ENCODE data around the gene GIMAP4. TPM values are rescaled to one million over a fixed set of nuclear protein-coding genes. Genes with fewer than 3 reads are reported as not detected.

GIMAP4 gene
- total and polyA plus RNA-seq, 12 donors, result 19.6 to 52.7 (median 34.2) TPM

- no peaks in the 10 kb centered on the region for H3K36me3 ChIP-seq (replicated peaks in 1 of 2)
- no peak for TF ChIP-seq CTCF (IDR thresholded peaks at IDR 0.05)
- no peak for TF ChIP-seq POLR2A (IDR thresholded peaks at IDR 0.05)
- H3K27me3 ChIP-seq, result no peaks in the 10 kb centered on the region
- 24 to 53% (median 40%) methylated on average over 4 of the region's 4 CpGs for WGBS, 4 donors
- no peak overlapping the region for H3K27ac ChIP-seq
- no peaks in the 10 kb centered on the region for H3K9me3 ChIP-seq (replicated peaks in 1 of 3)
- DNase-seq, result no peak
- no peak overlapping the region for H3K4me3 ChIP-seq
- no peaks in the 10 kb centered on the region for H3K4me1 ChIP-seq (replicated peaks in 1 of 2)
- intact Hi-C loops (cut with DNase I), result no loop called here
Observed at GRCh38 chr7:150556521-150557138, 10.6 kb upstream of the GIMAP4 start.

- H3K27ac ChIP-seq, result no peak overlapping the region
- no peaks in the 10 kb centered on the region for H3K4me1 ChIP-seq (replicated peaks in 1 of 2)
- H3K4me3 ChIP-seq, result no peak overlapping the region
- H3K36me3 ChIP-seq (replicated peaks in 1 of 2), result no peaks in the 10 kb centered on the region
- H3K9me3 ChIP-seq (replicated peaks in 1 of 3), result no peaks in the 10 kb centered on the region
- DNase-seq, result no peak
- TF ChIP-seq POLR2A (IDR thresholded peaks at IDR 0.05) (no peak), CTCF (IDR thresholded peaks at IDR 0.05) (no peak)
- intact Hi-C loops (cut with DNase I), result no loop called here
- H3K27me3 ChIP-seq, result no peaks in the 10 kb centered on the region
- WGBS, 4 donors, result 0 to 67% (median 61%) methylated on average over 1 of the region's 1 CpG
Observed at GRCh38 chr7:150560486-150560885, 6.7 kb upstream of the GIMAP4 start.

DNA sequence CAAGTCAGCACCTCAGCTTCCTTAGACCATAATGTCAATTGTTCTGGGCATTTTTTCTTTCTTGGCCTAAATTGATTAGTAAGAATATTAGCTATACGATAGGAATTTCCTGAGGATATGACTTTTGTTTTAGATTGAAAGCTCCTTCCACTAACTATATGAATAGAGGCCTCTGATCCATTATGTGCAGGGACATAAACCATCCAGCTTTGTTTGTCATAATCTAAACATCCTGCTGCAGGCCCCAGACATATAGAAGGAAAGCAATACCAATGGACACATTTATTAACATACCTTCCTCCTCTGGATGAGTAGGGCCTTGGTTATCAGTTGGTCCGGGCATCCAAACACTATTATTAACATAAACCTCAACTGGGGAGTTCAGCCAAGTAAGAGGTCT is 4.3 kb upstream of the GIMAP4 start:
- Histone ChIP-seq H3K36me3 (replicated peaks in 1 of 2) (no peaks in the 10 kb centered on the region), H3K27me3 (no peaks in the 10 kb centered on the region), H3K4me1 (replicated peaks in 1 of 2) (no peaks in the 10 kb centered on the region), H3K9me3 (replicated peaks in 1 of 3) (no peaks in the 10 kb centered on the region), H3K27ac (no peak overlapping the region), H3K4me3 (no peak overlapping the region)
- intact Hi-C loops (cut with DNase I), result no loop called here
- DNase-seq, result no peak
- WGBS, 4 donors, result 36 to 66% (median 47%) methylated on average over 2 of the region's 2 CpGs
- no peak for TF ChIP-seq CTCF (IDR thresholded peaks at IDR 0.05)
- no peak for TF ChIP-seq POLR2A (IDR thresholded peaks at IDR 0.05)

DNA sequence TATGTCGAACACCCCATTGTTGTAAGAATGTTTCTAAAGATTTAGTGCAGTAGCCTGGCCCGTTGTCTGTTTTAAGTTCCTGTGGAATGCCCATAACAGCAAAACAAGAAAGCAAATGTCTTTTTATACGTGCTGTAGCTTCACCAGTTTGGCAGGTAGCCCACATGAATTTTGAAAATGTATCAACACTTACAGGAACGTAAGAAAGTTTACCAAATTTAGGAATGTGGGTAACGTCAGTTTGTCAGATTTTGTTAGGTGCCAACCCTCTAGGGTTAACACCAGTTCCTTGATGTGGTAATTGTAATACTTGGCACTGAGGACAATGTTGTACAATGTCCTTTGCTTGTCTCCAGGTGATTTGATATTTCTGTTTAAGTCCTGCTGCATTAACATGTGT is 3.2 kb upstream of the GIMAP4 start:
- H3K4me1 ChIP-seq (replicated peaks in 1 of 2), result no peaks in the 10 kb centered on the region
- no peaks in the 10 kb centered on the region for H3K9me3 ChIP-seq (replicated peaks in 1 of 3)
- H3K36me3 ChIP-seq (replicated peaks in 1 of 2), result no peaks in the 10 kb centered on the region
- intact Hi-C loops (cut with DNase I), result no loop called here
- H3K27ac ChIP-seq, result no peak overlapping the region
- 35 to 59% (median 51%) methylated on average over 5 of the region's 5 CpGs for WGBS, 4 donors
- DNase-seq, result no peak
- no peak for TF ChIP-seq POLR2A (IDR thresholded peaks at IDR 0.05)
- TF ChIP-seq CTCF (IDR thresholded peaks at IDR 0.05), result no peak
- H3K4me3 ChIP-seq, result no peak overlapping the region
- no peaks in the 10 kb centered on the region for H3K27me3 ChIP-seq

Data from adrenal gland (tissue), 12 donors.